IPS-15b (cell line): Measurements from ENCODE around the gene B3GALT4.

Source experiments
- H3K27me3 ChIP-seq: one replicate; pipeline ENCODE4 v1.6.1; 2013; ENCODE audit warnings: low read length; ENCODE audit not compliant: control insufficient read depth, insufficient read depth
- H3K36me3 ChIP-seq: one replicate; pipeline ENCODE4 v1.6.1; 2013; ENCODE audit warnings: low read length; ENCODE audit not compliant: control insufficient read depth, insufficient read depth
- H3K4me1 ChIP-seq: one replicate; pipeline ENCODE4 v1.6.1; 2013; ENCODE audit warnings: mild to moderate bottlenecking, low read length; ENCODE audit not compliant: control insufficient read depth, insufficient read depth
- H3K4me3 ChIP-seq: one replicate; pipeline ENCODE4 v1.5.1; 2013; ENCODE audit warnings: low read depth, low read length
- H3K9ac ChIP-seq: one replicate; pipeline ENCODE4 v1.6.1; 2013; ENCODE audit warnings: low read depth, mild to moderate bottlenecking, low read length
- H3K9me3 ChIP-seq: one replicate; pipeline ENCODE4 v1.6.1; 2013; ENCODE audit warnings: mild to moderate bottlenecking, low read length; ENCODE audit not compliant: control insufficient read depth, insufficient read depth

Gene B3GALT4

GRCh38 chr6:33320315-33321181, 43.6 kb downstream of the B3GALT4 start:
- no peak overlapping the region for H3K9ac ChIP-seq
- peaks cover 17% of the 10 kb centered on the region for H3K4me1 ChIP-seq
- H3K9me3 ChIP-seq, result no peaks in the 10 kb centered on the region
- H3K4me3 ChIP-seq, result peak overlapping the region; percentile 22
- H3K27me3 ChIP-seq, result no peaks in the 10 kb centered on the region
- H3K36me3 ChIP-seq, result peaks cover 30% of the 10 kb centered on the region

GRCh38 chr6:33321227-33321626, 44.3 kb downstream of the B3GALT4 start:
- Histone ChIP-seq H3K9ac (no peak overlapping the region), H3K9me3 (no peaks in the 10 kb centered on the region), H3K27me3 (no peaks in the 10 kb centered on the region), H3K4me3 (peak overlapping the region; percentile 78), H3K4me1 (peaks cover 17% of the 10 kb centered on the region), H3K36me3 (peaks cover 27% of the 10 kb centered on the region)

- peak overlapping the region; percentile 78 for H3K4me3 ChIP-seq
- no peak overlapping the region for H3K9ac ChIP-seq
- H3K36me3 ChIP-seq, result peaks cover 26% of the 10 kb centered on the region
- peaks cover 12% of the 10 kb centered on the region for H3K4me1 ChIP-seq
- no peaks in the 10 kb centered on the region for H3K9me3 ChIP-seq
- H3K27me3 ChIP-seq, result no peaks in the 10 kb centered on the region
Measured at GRCh38 chr6:33323623-33323948, 46.7 kb downstream of the B3GALT4 start.

GRCh38 chr6:33324125-33324524, 47.2 kb downstream of the B3GALT4 start:
- Histone ChIP-seq H3K9ac (no peak overlapping the region), H3K9me3 (no peaks in the 10 kb centered on the region), H3K4me1 (peaks cover 12% of the 10 kb centered on the region), H3K27me3 (no peaks in the 10 kb centered on the region), H3K4me3 (peak overlapping the region; percentile 78), H3K36me3 (peaks cover 20% of the 10 kb centered on the region)
